DOHH2 (cell line): ENCODE measurements around the gene SV2A.

Experiments
- H3F3A ChIP-seq: fragments of 200-600 bp; sonication (generic), shearing (Covaris generic); 2 replicates; pipeline ENCODE4 v1.6.0; 2016; ENCODE audit warnings: antibody characterized with exemption, mild to moderate bottlenecking; ENCODE audit not compliant: control insufficient read depth, insufficient read depth
- H3K27ac ChIP-seq: fragments of 200-600 bp; sonication (generic); 2 replicates; pipeline ENCODE4 v1.5.1; 2014; ENCODE audit warnings: low read depth, mild to moderate bottlenecking, low read length, moderate library complexity
- H3K27me3 ChIP-seq: fragments of 200-600 bp; sonication (generic); 2 replicates; pipeline ENCODE4 v1.6.1; 2014; ENCODE audit warnings: mild to moderate bottlenecking, low read length, mixed read lengths; ENCODE audit not compliant: control insufficient read depth
- H3K36me3 ChIP-seq: fragments of 200-600 bp; sonication (generic); 2 replicates; pipeline ENCODE4 v1.6.1; 2014; ENCODE audit warnings: mild to moderate bottlenecking, low read length, moderate library complexity, mixed read lengths; ENCODE audit not compliant: control insufficient read depth
- H3K4me1 ChIP-seq: fragments of 200-600 bp; sonication (generic); 2 replicates; pipeline ENCODE4 v1.6.1; 2014; ENCODE audit warnings: mild to moderate bottlenecking, low read length, mixed read lengths; ENCODE audit not compliant: control insufficient read depth
- H3K4me2 ChIP-seq: fragments of 200-600 bp; sonication (generic); 2 replicates; pipeline ENCODE4 v1.6.0; 2014; ENCODE audit warnings: mild to moderate bottlenecking, low read length, moderate library complexity
- H3K4me3 ChIP-seq: fragments of 200-600 bp; sonication (generic); 2 replicates; pipeline ENCODE4 v1.5.1; 2014; ENCODE audit warnings: mild to moderate bottlenecking, low read length, mixed read lengths
- H3K79me2 ChIP-seq: fragments of 200-600 bp; sonication (generic); 2 replicates; pipeline ENCODE4 v1.6.1; 2014; ENCODE audit warnings: mild to moderate bottlenecking, low read length, mixed read lengths; ENCODE audit not compliant: control insufficient read depth
- H3K9me2 ChIP-seq: fragments of 200-600 bp; sonication (generic); replicated peaks from 2 replicates; pipeline ENCODE4 v1.6.1; 2014; ENCODE audit warnings: mild to moderate bottlenecking, low read length, mixed read lengths; ENCODE audit not compliant: control insufficient read depth
- H3K9me3 ChIP-seq: fragments of 200-600 bp; sonication (generic); 2 replicates; pipeline ENCODE4 v1.6.1; 2014; ENCODE audit warnings: antibody characterized with exemption, low read length, mixed read lengths; ENCODE audit not compliant: control insufficient read depth, insufficient read depth
- H4K20me1 ChIP-seq: fragments of 200-600 bp; sonication (generic); 2 replicates; pipeline ENCODE4 v1.6.0; 2014; ENCODE audit warnings: low read depth, mild to moderate bottlenecking, antibody characterized with exemption, low read length, moderate library complexity; ENCODE audit not compliant: control insufficient read depth, insufficient read depth
- CTCF ChIP-seq: fragments of 200-600 bp; sonication (generic); IDR thresholded peaks from one replicate; pipeline ENCODE4 v1.5.1; 2014; ENCODE audit warnings: antibody characterized with exemption, mild to moderate bottlenecking, low read depth, low read length; ENCODE audit not compliant: poor library complexity, severe bottlenecking
- EZH2phosphoT487 ChIP-seq: fragments of 200-600 bp; sonication (generic); IDR thresholded peaks from 2 replicates; pipeline ENCODE4 v1.6.1; 2017; ENCODE audit warnings: borderline replicate concordance, mild to moderate bottlenecking, antibody characterized with exemption, low read length, moderate library complexity, mixed read lengths

The SV2A gene

GRCh38 chr1:149965440-149965839, 47.8 kb upstream of the SV2A start:
- Histone ChIP-seq H3K9me2 (no peaks in the 10 kb centered on the region), H4K20me1 (no peaks in the 10 kb centered on the region), H3K79me2 (no peaks in the 10 kb centered on the region), H3K4me1 (peaks cover 3% of the 10 kb centered on the region), H3F3A (no peaks in the 10 kb centered on the region), H3K4me3 (no peak overlapping the region), H3K4me2 (no peak overlapping the region), H3K36me3 (no peaks in the 10 kb centered on the region), H3K27me3 (no peaks in the 10 kb centered on the region), H3K9me3 (no peaks in the 10 kb centered on the region), H3K27ac (no peak overlapping the region)
- TF ChIP-seq CTCF, result no peak
- TF ChIP-seq EZH2phosphoT487, result no peak

DNA sequence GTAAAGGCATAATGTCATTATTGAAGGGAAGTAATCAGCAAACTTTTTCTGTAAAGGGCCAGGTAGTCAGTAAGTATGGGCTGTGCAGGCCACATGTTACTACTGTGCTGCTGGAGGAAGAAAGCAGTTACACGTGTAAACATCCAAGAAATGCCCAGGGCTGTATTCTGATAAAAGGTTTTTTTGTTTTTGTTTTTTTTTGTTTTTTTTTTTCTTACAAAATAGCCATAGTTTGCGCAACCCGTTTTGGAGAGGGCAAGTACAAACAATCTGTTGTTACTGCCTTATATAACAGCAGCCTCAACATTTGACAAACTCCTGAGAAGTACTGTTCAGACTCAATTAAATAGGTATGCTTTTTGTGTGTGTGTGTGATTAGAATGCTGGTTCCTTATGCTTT, 45.7 kb upstream of the SV2A start:
- TF ChIP-seq CTCF (no peak), EZH2phosphoT487 (no peak)
- Histone ChIP-seq H3K36me3 (no peaks in the 10 kb centered on the region), H3K4me2 (no peak overlapping the region), H3K4me1 (peaks cover 3% of the 10 kb centered on the region), H3K9me3 (no peaks in the 10 kb centered on the region), H3K4me3 (no peak overlapping the region), H3K79me2 (no peaks in the 10 kb centered on the region), H4K20me1 (no peaks in the 10 kb centered on the region), H3F3A (no peaks in the 10 kb centered on the region), H3K27me3 (no peaks in the 10 kb centered on the region), H3K9me2 (no peaks in the 10 kb centered on the region), H3K27ac (no peak overlapping the region)

DNA sequence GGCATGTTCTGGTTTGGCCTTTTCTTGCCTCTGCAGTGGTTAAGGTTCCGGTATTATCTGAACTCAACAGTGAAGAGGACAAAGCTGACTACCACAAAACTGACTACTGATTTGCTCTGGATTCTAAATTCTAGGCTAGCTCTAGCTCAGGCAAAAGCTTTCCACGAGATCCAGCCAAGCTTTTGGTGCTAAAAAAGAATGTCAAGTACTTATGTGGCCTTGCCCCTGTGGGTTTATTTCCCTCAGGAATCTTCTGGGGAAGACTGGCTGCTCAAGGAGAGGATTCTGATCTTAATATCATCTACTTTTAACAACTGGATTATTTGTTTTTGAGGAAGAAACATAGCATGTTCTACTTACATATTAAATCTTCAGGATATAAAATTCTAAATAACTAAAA, 45.1 kb upstream of the SV2A start:
- no peaks in the 10 kb centered on the region for H3K79me2 ChIP-seq
- no peak overlapping the region for H3K27ac ChIP-seq
- no peaks in the 10 kb centered on the region for H4K20me1 ChIP-seq
- no peaks in the 10 kb centered on the region for H3K9me2 ChIP-seq
- peaks cover 3% of the 10 kb centered on the region for H3K4me1 ChIP-seq
- H3K4me2 ChIP-seq, result no peak overlapping the region
- TF ChIP-seq EZH2phosphoT487 (no peak), CTCF (no peak)
- no peaks in the 10 kb centered on the region for H3K9me3 ChIP-seq
- no peaks in the 10 kb centered on the region for H3F3A ChIP-seq
- no peaks in the 10 kb centered on the region for H3K27me3 ChIP-seq
- no peaks in the 10 kb centered on the region for H3K36me3 ChIP-seq
- H3K4me3 ChIP-seq, result no peak overlapping the region
